ENCODE results near the gene JUNB.
"Not testable (repeated sequence)": the region's sequence is repeated elsewhere in the genome, so short reads cannot be mapped to it uniquely, and the experiment has no call there.

Gene JUNB

GRCh38 chr19:12802267-12803106 is 11.2 kb downstream of the JUNB start:
- H3K4me3 ChIP-seq (ENCODE audit: low read depth, low read length) = peak overlapping the region; percentile 91
- ChIA-PET POLR2A (interaction anchor here (1.1 to 2.0 kb wide), 2 partner anchors 11 to 122 kb away, joined by 3 to 10 read pairs; partner anchors contain the start of gene JUNB), CTCF (interaction anchor here (1.1 to 18.0 kb wide), 5 partner anchors 13 to 130 kb away, joined by 3 to 1565 read pairs (median 5); partner anchors contain the start of genes BEST2 and HOOK2)
- no peak for TF ChIP-seq CTCF (IDR thresholded peaks at IDR 0.05; ENCODE audit: insufficient read depth, low read length, missing control alignments)
- DNase-seq (ENCODE audit: low read depth, low spot score) = no peak

DNA sequence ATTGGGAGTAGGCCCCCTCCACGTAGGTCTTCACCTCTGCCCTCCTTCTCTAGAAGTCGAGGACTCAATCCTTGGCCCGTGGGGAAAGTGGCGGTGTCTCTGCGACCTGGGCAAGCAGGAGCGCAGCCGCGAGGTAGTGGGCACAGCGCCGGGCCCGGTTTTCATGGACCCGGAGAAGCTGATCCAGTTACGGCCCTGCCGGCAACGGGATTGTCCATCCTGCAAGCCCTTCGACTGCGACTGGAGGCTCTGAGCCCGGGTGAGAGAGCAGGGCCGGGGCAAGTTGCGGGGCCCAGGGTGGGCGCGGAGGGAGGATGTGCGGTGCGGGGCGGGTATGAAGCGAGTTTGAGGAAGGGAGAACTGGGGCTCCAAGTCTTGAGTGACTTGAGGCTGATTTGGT is 12.8 kb downstream of the JUNB start:
- no peak overlapping the region for H3K4me3 ChIP-seq (ENCODE audit: low read depth, low read length)
- ChIA-PET CTCF (interaction anchor here (1.1 to 18.0 kb wide), 4 partner anchors 8 to 131 kb away, joined by 3 to 1565 read pairs (median 26); partner anchors contain the start of genes BEST2 and HOOK2), POLR2A (no interaction called here)
- no peak for TF ChIP-seq CTCF (IDR thresholded peaks at IDR 0.05; ENCODE audit: insufficient read depth, low read length, missing control alignments)
- DNase-seq (ENCODE audit: low read depth, low spot score) = no peak

- CTCF ChIA-PET = interaction anchor here (0.8 to 18.0 kb wide), 7 partner anchors 10 to 130 kb away, joined by 3 to 1565 read pairs (median 4); partner anchors contain the start of genes BEST2 and HOOK2
- POLR2A ChIA-PET = interaction anchor here (0.6 to 1.0 kb wide), 4 partner anchors 15 to 40 kb away, joined by 3 to 5 read pairs (median 3); partner anchors contain the start of gene JUNB
- no peak for DNase-seq (ENCODE audit: low read depth, low spot score)
- H3K4me3 ChIP-seq (ENCODE audit: low read depth, low read length) = peak within 1 kb of the TSS; percentile 87
- no peak for TF ChIP-seq CTCF (IDR thresholded peaks at IDR 0.05; ENCODE audit: insufficient read depth, low read length, missing control alignments)
Observed at GRCh38 chr19:12806242-12807081, 15.2 kb downstream of the JUNB start, which contains the start of gene RNASEH2A. Gene RNASEH2A, plus strand, starts transcription at chr19:12806584. Its CDS starts 90 bp downstream, at chr19:12806674.

- POLR2A ChIA-PET = no interaction called here
- CTCF ChIA-PET = interaction anchor here (0.6 to 3.6 kb wide), 6 partner anchors 10 to 49 kb away, joined by 4 to 15 read pairs (median 4); partner anchors contain the start of gene RTBDN
- no peak for TF ChIP-seq CTCF (IDR thresholded peaks at IDR 0.05; ENCODE audit: insufficient read depth, low read length, missing control alignments)
Observed at GRCh38 chr19:12815088-12815487, 23.8 kb downstream of the JUNB start.

DNA sequence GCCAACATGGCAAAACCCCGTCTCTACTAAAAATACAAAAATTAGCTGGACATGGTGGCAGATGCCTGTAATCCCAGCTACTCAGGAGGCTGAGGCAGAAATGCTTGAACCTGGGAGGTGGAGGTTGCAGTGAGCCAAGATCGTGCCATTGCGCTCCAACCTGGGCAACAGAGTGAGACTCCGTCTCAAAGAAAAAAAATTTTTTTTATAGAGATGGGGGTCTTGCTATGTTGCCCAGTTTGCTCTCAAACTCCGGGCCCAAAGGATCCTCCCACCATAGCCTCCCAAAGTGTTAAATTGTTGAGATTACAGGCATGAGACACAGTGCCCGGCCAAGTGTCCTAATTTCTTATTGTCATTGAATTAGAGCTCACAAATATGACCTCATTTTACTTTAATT is 25.9 kb downstream of the JUNB start:
- CTCF ChIA-PET = interaction anchor here (0.8 to 4.6 kb wide), 4 partner anchors 21 to 57 kb away, joined by 3 to 15 read pairs (median 6); no protein-coding TSS in a partner anchor
- H3K4me3 ChIP-seq (ENCODE audit: low read depth, low read length); DNase-seq (ENCODE audit: low read depth, low spot score); POLR2A ChIA-PET: not testable (repeated sequence)

More at GRCh38 chr19:12815088-12815487, 23.8 kb downstream of the JUNB start:
- no peak for DNase-seq (ENCODE audit: low read depth, low spot score)
- H3K4me3 ChIP-seq (ENCODE audit: low read depth, low read length) = no peak overlapping the region

DNA sequence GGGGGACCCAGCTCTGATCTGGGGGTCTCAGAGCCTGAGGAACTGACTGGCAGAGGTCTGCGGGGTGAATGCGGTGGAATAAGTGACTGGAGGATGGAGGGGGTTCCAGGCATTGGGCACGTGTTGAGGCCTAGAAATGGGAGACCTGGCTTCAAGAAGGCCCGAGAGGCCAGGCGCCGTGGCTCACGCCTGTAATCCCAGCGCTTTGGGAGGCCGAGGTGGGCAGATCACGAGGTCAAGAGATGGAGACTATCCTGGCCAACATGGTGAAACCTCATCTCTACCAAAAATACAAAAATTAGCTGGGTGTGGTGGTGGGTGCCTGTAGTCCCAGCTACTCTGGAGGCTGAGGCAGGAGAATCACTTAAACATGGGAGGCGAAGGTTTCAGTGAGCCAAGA is 26.5 kb downstream of the JUNB start:
- CTCF ChIA-PET = interaction anchor here (0.8 to 4.6 kb wide), 6 partner anchors 21 to 60 kb away, joined by 3 to 15 read pairs (median 6); no protein-coding TSS in a partner anchor

More for the DNA sequence above, 26.5 kb downstream of the JUNB start:
- POLR2A ChIA-PET; H3K4me3 ChIP-seq (ENCODE audit: low read depth, low read length); DNase-seq (ENCODE audit: low read depth, low spot score): not testable (repeated sequence)

Measured in AG04449 (cell line).